ENCODE measurements around the gene JTB.

JTB gene

GRCh38 chr1:153932156-153933131 is 45.0 kb downstream of the JTB start:
- DNase-seq (ENCODE audit: low read depth in 2 of 2) = no peak

- no peak for DNase-seq (ENCODE audit: low read depth in 2 of 2)
Measured at GRCh38 chr1:153929981-153930948, 47.2 kb downstream of the JTB start.

GRCh38 chr1:153929426-153929825 is 48.0 kb downstream of the JTB start:
- no peak for DNase-seq (ENCODE audit: low read depth in 2 of 2)

DNA sequence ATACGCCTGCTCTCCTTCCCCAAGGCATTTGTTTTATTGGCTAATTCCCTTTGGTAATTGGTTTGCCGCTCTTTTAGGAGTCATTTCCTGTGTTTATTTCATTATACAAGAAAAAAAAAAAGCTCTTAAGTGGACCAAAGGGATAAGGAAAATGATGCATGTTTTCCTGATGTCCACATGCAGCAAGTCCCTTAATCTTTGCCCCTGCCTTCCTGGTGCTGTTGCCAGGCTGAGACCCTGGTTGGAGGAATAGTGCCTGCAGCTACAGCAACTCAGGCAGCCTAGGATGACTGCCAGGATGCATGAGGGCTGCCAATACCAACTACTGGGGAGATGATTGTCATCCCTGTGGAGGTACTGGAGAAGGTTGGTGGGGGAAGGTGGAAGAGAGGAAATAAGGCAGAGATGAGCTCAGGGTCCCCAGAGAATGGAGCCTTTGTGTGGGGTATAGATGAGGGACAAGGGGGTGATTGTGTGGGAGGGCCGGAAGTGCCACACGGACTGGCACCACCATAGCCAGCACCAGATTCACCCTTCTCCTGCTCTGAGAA is 48.6 kb downstream of the JTB start:
- DNase-seq (ENCODE audit: low read depth in 2 of 2) = no peak

DNA sequence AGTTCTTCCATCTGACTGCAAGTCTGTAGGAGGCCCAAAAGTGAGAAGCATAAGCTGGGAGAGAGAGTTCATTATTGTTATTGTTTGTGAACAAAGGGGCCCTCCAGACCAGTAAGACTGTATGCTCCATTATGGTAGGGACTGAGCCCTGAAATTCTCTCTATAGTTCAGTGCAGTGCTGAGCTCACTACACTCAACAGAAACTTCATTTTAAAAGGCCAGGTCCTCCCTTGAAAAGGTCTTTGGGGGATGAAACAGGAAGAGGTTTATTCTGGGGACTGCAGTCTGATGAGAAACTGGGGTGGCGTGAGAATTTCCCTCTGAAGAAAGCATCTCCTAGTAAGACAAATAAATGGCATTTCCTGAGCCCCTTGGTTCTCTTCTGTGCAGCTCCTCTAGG is 49.2 kb downstream of the JTB start:
- DNase-seq (ENCODE audit: low read depth in 2 of 2) = no peak

DNA sequence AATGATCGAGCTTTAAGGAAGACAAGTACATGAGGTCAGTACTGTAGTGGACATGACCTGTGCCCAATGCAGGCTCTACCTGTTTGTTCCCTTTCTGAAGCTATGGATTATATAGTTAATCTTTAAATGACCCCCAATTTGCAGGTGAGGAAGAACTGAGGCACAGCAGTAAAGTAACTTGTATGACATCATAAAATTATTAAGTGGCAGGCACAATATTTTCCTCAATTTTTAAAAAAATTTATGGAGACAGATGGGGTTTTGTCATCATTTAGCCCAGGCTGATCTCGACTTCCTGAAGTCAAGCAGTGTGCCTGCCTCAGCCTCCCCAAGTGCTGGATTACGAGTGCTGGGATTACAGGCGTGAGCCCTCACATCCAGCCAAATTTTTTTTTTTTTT is 51.1 kb downstream of the JTB start:
- DNase-seq (ENCODE audit: low read depth in 2 of 2) = no peak

Measured in stimulated activated CD8-positive, alpha-beta memory T cell treated with anti-CD3 and anti-CD28 coated beads, Interleukin-7, amount 100 ng/mL, for 1 hour (primary cell).